HCT116 (cell line): ENCODE measurements around the gene KIFC3. TPM values are rescaled to one million over a fixed set of nuclear protein-coding genes. Genes with fewer than 3 reads are reported as not detected.
A peak's percentile ranks its signal among the peaks of the same experiment; 100 is the strongest.

ENCODE experiments used
- ATAC-seq: fragments of 200-7000 bp; cut with Tn5 transposase; 2 replicates; pipeline ENCODE4 v1.9.1; 2020; ENCODE audit warnings: mild to moderate bottlenecking, moderate library complexity
- BruUV-seq: library from RNA; stranded (reverse); fragments of 400-500 nt; replicated peaks from 2 replicates; lab custom pipeline; 2021; lab: Mats Ljungman, UMichigan
- CTCF ChIA-PET: fragments of 300-600 bp; sonication (Branson Sonifier 250); formaldehyde crosslinking; loops from one replicate; lab custom pipeline; 2021; ENCODE audit warnings: antibody characterized with exemption; lab: Charles Lee
- POLR2A ChIA-PET: fragments of 300-600, 350-600 bp; sonication (Branson Sonifier 250); formaldehyde crosslinking; loops from one replicate; lab custom pipeline; 2021; ENCODE audit warnings: antibody characterized with exemption; lab: Charles Lee
- RAD21 ChIA-PET, 2 experiments: fragments of 300-600 bp; sonication (Branson Sonifier 250); formaldehyde crosslinking; loops; one replicate each; lab custom pipeline; 2023; ENCODE audit warnings: low total read pairs in 2 of 2; ENCODE audit not compliant: uncharacterized antibody in 2 of 2, unreplicated experiment in 2 of 2, low non-redundant PET in 1 of 2; lab: Charles Lee
- DNase-seq: peaks from one replicate; pipeline ENCODE4 v3.0.0-alpha.2; 2010; ENCODE audit warnings: low read depth, low spot score
- H2AFZ ChIP-seq: fragments of 200-600 bp; shearing (Covaris generic), sonication (generic); 2 replicates; pipeline ENCODE4 v1.6.1; 2017; ENCODE audit warnings: low read depth, mixed run types, mixed read lengths, antibody characterized with exemption, low read length; ENCODE audit not compliant: poor library complexity, severe bottlenecking
- H3K27ac ChIP-seq: 2 replicates; pipeline ENCODE4 v1.5.1; 2012; ENCODE audit warnings: low read depth, low read length
- H3K27me3 ChIP-seq: fragments of 200-600 bp; sonication (generic); 2 replicates; pipeline ENCODE4 v1.6.1; 2016; ENCODE audit warnings: mixed run types, low read length, mixed read lengths; ENCODE audit not compliant: insufficient read depth
- H3K36me3 ChIP-seq, 2 experiments: fragments of 200-500 bp in 1 of 2; fragments of 200-600 bp in 1 of 2; sonication (Bioruptor generic) in 1 of 2; sonication (generic) in 1 of 2; 2 replicates each; pipeline versions ENCODE4 v1.5.1 to v1.6.1; 2014 to 2016; ENCODE audit warnings: low read length in 2 of 2, inconsistent platforms in 1 of 2, mixed read lengths in 1 of 2, mixed run types in 1 of 2; ENCODE audit not compliant: insufficient read depth in 2 of 2, control insufficient read depth in 1 of 2
- H3K4me1 ChIP-seq, 2 experiments: fragments of 200-600 bp in 1 of 2; sonication (generic) in 1 of 2; 2 replicates each; pipeline versions ENCODE4 v1.5.1 to v1.6.1; 2012 to 2017; ENCODE audit warnings: low read length in 2 of 2, inconsistent platforms in 1 of 2, mild to moderate bottlenecking in 1 of 2, mixed read lengths in 1 of 2, mixed run types in 1 of 2, moderate library complexity in 1 of 2; ENCODE audit not compliant: insufficient read depth in 2 of 2, control insufficient read depth in 1 of 2
- H3K4me2 ChIP-seq: fragments of 200-600 bp; sonication (generic); 2 replicates; pipeline ENCODE4 v1.6.1; 2017; ENCODE audit warnings: mixed run types, low read length, mixed read lengths
- H3K4me3 ChIP-seq, 2 experiments: fragments of 200-600 bp in 1 of 2; sonication (generic) in 1 of 2; replicated peaks in 1 of 2; 2 replicates each; pipeline ENCODE4 v1.5.1; 2011 to 2016; ENCODE audit warnings: low read length in 2 of 2, control low read depth in 1 of 2, low read depth in 1 of 2, mild to moderate bottlenecking in 1 of 2, mixed read lengths in 1 of 2, mixed run types in 1 of 2
- H3K79me2 ChIP-seq: fragments of 200-600 bp; sonication (generic); 2 replicates; pipeline ENCODE4 v1.6.1; 2017; ENCODE audit warnings: mild to moderate bottlenecking, mixed run types, low read length, moderate library complexity, mixed read lengths; ENCODE audit not compliant: insufficient read depth
- H3K9ac ChIP-seq: fragments of 200-600 bp; sonication (generic); 2 replicates; pipeline ENCODE4 v1.6.1; 2016; ENCODE audit warnings: low read length, mixed read lengths
- H3K9me2 ChIP-seq: fragments of 200-600 bp; sonication (generic), shearing (Covaris generic); 2 replicates; pipeline ENCODE4 v1.6.1; 2017; ENCODE audit warnings: mixed run types, mild to moderate bottlenecking, moderate library complexity; ENCODE audit not compliant: insufficient read depth
- H3K9me3 ChIP-seq, 2 experiments: fragments of 200-500 bp in 1 of 2; fragments of 200-600 bp in 1 of 2; sonication (Bioruptor generic) in 1 of 2; sonication (generic) in 1 of 2; 2 replicates each; pipeline ENCODE4 v1.6.1; 2014 to 2017; ENCODE audit warnings: low read length in 2 of 2, mixed read lengths in 2 of 2, inconsistent platforms in 1 of 2, low read depth in 1 of 2, mild to moderate bottlenecking in 1 of 2, mixed run types in 1 of 2, moderate library complexity in 1 of 2; ENCODE audit not compliant: control insufficient read depth in 1 of 2, insufficient read depth in 1 of 2
- H4K20me1 ChIP-seq: fragments of 200-600 bp; sonication (generic), shearing (Covaris generic); 2 replicates; pipeline ENCODE4 v1.6.1; 2017; ENCODE audit warnings: mixed run types, mild to moderate bottlenecking, moderate library complexity; ENCODE audit not compliant: insufficient read depth
- EGR1 ChIP-seq: IDR thresholded peaks from 2 replicates; pipeline ENCODE4 v1.6.1; 2012; ENCODE audit warnings: low read depth
- ELF1 ChIP-seq: IDR thresholded peaks from 2 replicates; pipeline ENCODE4 v1.6.1; 2012; ENCODE audit warnings: low read depth, borderline replicate concordance
- EZH2 ChIP-seq: fragments of 200-600 bp; sonication (generic); IDR thresholded peaks from 2 replicates; pipeline ENCODE4 v1.6.1; 2017; ENCODE audit warnings: antibody characterized with exemption, mixed run types
- FOSL1 ChIP-seq: IDR thresholded peaks from 2 replicates; pipeline ENCODE4 v1.6.1; 2012; ENCODE audit warnings: low read depth
- JUND ChIP-seq: IDR thresholded peaks from 2 replicates; pipeline ENCODE4 v1.6.1; 2012
- POLR2AphosphoS5 ChIP-seq: IDR thresholded peaks from 2 replicates; pipeline ENCODE4 v1.6.1; 2011; ENCODE audit warnings: mild to moderate bottlenecking, low read depth, low read length, moderate library complexity
- SIN3A ChIP-seq: IDR thresholded peaks from 2 replicates; pipeline ENCODE4 v1.6.1; 2012; ENCODE audit warnings: low read depth
- ZBTB33 ChIP-seq: IDR thresholded peaks from 2 replicates; pipeline ENCODE4 v1.6.1; 2011; ENCODE audit warnings: mild to moderate bottlenecking, low read length, moderate library complexity; ENCODE audit not compliant: insufficient replicate concordance; ENCODE audit errors: extremely low read depth
- intact Hi-C: fragments of 100-400 bp; cut with micrococcal nuclease; formaldehyde crosslinking; loops from 2 replicates; pipeline ENCODE4 v1.10.0; 2022
- total RNA-seq: library from RNA; stranded (reverse); gene quantifications from one replicate; pipeline ENCODE4 v1.2.1, GENCODE V29; 2021; ENCODE audit not compliant: unreplicated experiment
- TF ChIP-seq, protein P1 (sequence below): IDR thresholded peaks from 2 replicates; pipeline ENCODE4 v1.6.1; 2012; ENCODE audit warnings: low read depth

KIFC3 gene
- total RNA-seq, 1 experiment from 2014 or later, result 31.9 TPM

GRCh38 chr16:57815987-57816745, 13.9 kb upstream of the KIFC3 start (continued):
- TF ChIP-seq ZBTB33 (peak; percentile 13), JUND (peak; percentile 90), FOSL1 (peak; percentile 68), ELF1 (no peak), EZH2 (no peak), EGR1 (no peak)
- TF ChIP-seq, protein P1, sequence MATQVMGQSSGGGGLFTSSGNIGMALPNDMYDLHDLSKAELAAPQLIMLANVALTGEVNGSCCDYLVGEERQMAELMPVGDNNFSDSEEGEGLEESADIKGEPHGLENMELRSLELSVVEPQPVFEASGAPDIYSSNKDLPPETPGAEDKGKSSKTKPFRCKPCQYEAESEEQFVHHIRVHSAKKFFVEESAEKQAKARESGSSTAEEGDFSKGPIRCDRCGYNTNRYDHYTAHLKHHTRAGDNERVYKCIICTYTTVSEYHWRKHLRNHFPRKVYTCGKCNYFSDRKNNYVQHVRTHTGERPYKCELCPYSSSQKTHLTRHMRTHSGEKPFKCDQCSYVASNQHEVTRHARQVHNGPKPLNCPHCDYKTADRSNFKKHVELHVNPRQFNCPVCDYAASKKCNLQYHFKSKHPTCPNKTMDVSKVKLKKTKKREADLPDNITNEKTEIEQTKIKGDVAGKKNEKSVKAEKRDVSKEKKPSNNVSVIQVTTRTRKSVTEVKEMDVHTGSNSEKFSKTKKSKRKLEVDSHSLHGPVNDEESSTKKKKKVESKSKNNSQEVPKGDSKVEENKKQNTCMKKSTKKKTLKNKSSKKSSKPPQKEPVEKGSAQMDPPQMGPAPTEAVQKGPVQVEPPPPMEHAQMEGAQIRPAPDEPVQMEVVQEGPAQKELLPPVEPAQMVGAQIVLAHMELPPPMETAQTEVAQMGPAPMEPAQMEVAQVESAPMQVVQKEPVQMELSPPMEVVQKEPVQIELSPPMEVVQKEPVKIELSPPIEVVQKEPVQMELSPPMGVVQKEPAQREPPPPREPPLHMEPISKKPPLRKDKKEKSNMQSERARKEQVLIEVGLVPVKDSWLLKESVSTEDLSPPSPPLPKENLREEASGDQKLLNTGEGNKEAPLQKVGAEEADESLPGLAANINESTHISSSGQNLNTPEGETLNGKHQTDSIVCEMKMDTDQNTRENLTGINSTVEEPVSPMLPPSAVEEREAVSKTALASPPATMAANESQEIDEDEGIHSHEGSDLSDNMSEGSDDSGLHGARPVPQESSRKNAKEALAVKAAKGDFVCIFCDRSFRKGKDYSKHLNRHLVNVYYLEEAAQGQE, result no peak

GRCh38 chr16:57814896-57815295, 12.6 kb upstream of the KIFC3 start:
- Histone ChIP-seq H3K27ac (no peak overlapping the region), H3K4me2 (no peak overlapping the region), H3K27me3 (no peaks in the 10 kb centered on the region), H3K9ac (no peak overlapping the region), H3K4me3 (no peak overlapping the region), H3K4me1 (peaks cover 31 to 44% of the 10 kb centered on the region in 2 experiments), H3K79me2 (no peaks in the 10 kb centered on the region), H3K9me3 (no peaks in the 10 kb centered on the region), H3K9me2 (no peaks in the 10 kb centered on the region), H3K36me3 (no peaks in the 10 kb centered on the region), H4K20me1 (no peaks in the 10 kb centered on the region), H2AFZ (no peak overlapping the region)
- TF ChIP-seq SIN3A (no peak), POLR2AphosphoS5 (no peak), ZBTB33 (no peak)
- RAD21 ChIA-PET, result no interaction called here
- intact Hi-C loops, result no loop called here
- BruUV-seq, result no TSS peak
- POLR2A ChIA-PET, result no interaction called here
- CTCF ChIA-PET, result no interaction called here
- ATAC-seq (no peak), DNase-seq (no peak)
